CD14-positive monocyte (primary cell): ENCODE results near the gene FAF1. TPM values are rescaled to one million over a fixed set of nuclear protein-coding genes. Genes with fewer than 3 reads are reported as not detected.

Experiments used
- DNase-seq, 3 donors: peaks; one replicate each; pipeline ENCODE4 v3.0.0-alpha.2; 2011 to 2022
- H2AFZ ChIP-seq: 2 replicates; pipeline ENCODE4 v1.6.0; 2012; ENCODE audit warnings: mild to moderate bottlenecking, low read depth, low read length, inconsistent platforms; ENCODE audit not compliant: insufficient read depth, poor library complexity, severe bottlenecking
- H3K27ac ChIP-seq, 2 donors: 1 replicate in 1 of 2; 2 replicates in 1 of 2; pipeline ENCODE4 v1.5.1; 2012 to 2013; ENCODE audit warnings: low read length in 2 of 2, control low read depth in 1 of 2, inconsistent platforms in 1 of 2, low read depth in 1 of 2, mild to moderate bottlenecking in 1 of 2
- H3K27me3 ChIP-seq, 2 donors: one replicate each; pipeline versions ENCODE4 v1.6.0 to v1.6.1; 2011 to 2013; ENCODE audit warnings: low read length in 2 of 2; ENCODE audit not compliant: control insufficient read depth in 2 of 2, insufficient read depth in 2 of 2
- H3K36me3 ChIP-seq, 2 donors: replicated peaks in 1 of 2; 1 replicate in 1 of 2; 2 replicates in 1 of 2; pipeline versions ENCODE4 v1.5.1 to v1.6.1; 2012 to 2013; ENCODE audit warnings: low read length in 2 of 2, control low read depth in 1 of 2, inconsistent platforms in 1 of 2, mild to moderate bottlenecking in 1 of 2; ENCODE audit not compliant: insufficient read depth in 2 of 2, control insufficient read depth in 1 of 2
- H3K4me1 ChIP-seq, 2 donors: 1 replicate in 1 of 2; 2 replicates in 1 of 2; pipeline versions ENCODE4 v1.5.1 to v1.6.1; 2012 to 2013; ENCODE audit warnings: low read length in 2 of 2, control low read depth in 1 of 2, inconsistent platforms in 1 of 2, mild to moderate bottlenecking in 1 of 2, moderate library complexity in 1 of 2; ENCODE audit not compliant: insufficient read depth in 2 of 2, control insufficient read depth in 1 of 2
- H3K4me2 ChIP-seq: replicated peaks from 2 replicates; pipeline ENCODE3; 2012; ENCODE audit warnings: low read length, moderate library complexity, mild to moderate bottlenecking; ENCODE audit not compliant: poor library complexity, severe bottlenecking; ENCODE audit errors: extremely low read depth
- H3K4me3 ChIP-seq, 3 experiments: fragments of 200-600 bp in 1 of 3; sonication (generic) in 1 of 3; replicated peaks in 1 of 3; 1 replicate in 2 of 3; 2 replicates in 1 of 3; pipeline ENCODE4 v1.5.1; 2011 to 2013; ENCODE audit warnings: low read length in 3 of 3, mild to moderate bottlenecking in 3 of 3, control low read depth in 2 of 3, low read depth in 2 of 3, inconsistent platforms in 1 of 3, moderate library complexity in 1 of 3
- H3K79me2 ChIP-seq: 2 replicates; pipeline ENCODE4 v1.6.0; 2012; ENCODE audit warnings: mild to moderate bottlenecking, control low read depth, inconsistent platforms, low read length, moderate library complexity; ENCODE audit not compliant: insufficient read depth
- H3K9ac ChIP-seq: 2 replicates; pipeline ENCODE4 v1.6.0; 2017; ENCODE audit warnings: low read length, mild to moderate bottlenecking; ENCODE audit not compliant: insufficient read depth, poor library complexity, severe bottlenecking
- H3K9me3 ChIP-seq, 2 donors: replicated peaks in 1 of 2; 1 replicate in 1 of 2; 2 replicates in 1 of 2; pipeline versions ENCODE4 v1.5.1 to v1.6.1; 2012 to 2013; ENCODE audit warnings: low read length in 2 of 2, control low read depth in 1 of 2; ENCODE audit not compliant: control insufficient read depth in 1 of 2, insufficient read depth in 1 of 2
- H4K20me1 ChIP-seq: 2 replicates; pipeline ENCODE4 v1.6.0; 2012; ENCODE audit warnings: mild to moderate bottlenecking, low read length, control low read depth, moderate library complexity; ENCODE audit not compliant: insufficient read depth
- H3K27ac Mint-ChIP-seq, 7 donors: one replicate each; pipeline ENCODE4 v1.8.0; 2020; ENCODE audit warnings: mild to moderate bottlenecking in 7 of 7, mixed read lengths in 7 of 7, moderate library complexity in 6 of 7, inconsistent platforms in 2 of 7
- H3K27me3 Mint-ChIP-seq, 3 donors: one replicate each; pipeline ENCODE4 v1.8.0; 2021 to 2022; ENCODE audit warnings: low read depth in 3 of 3, mild to moderate bottlenecking in 3 of 3, mixed read lengths in 3 of 3, moderate library complexity in 3 of 3, inconsistent platforms in 1 of 3
- H3K36me3 Mint-ChIP-seq, 2 donors: one replicate each; pipeline ENCODE4 v1.8.0; 2020; ENCODE audit warnings: mixed read lengths in 2 of 2, inconsistent platforms in 1 of 2, mild to moderate bottlenecking in 1 of 2
- H3K4me1 Mint-ChIP-seq: one replicate; pipeline ENCODE4 v1.8.0; 2020; ENCODE audit warnings: mild to moderate bottlenecking, mixed read lengths
- H3K4me3 Mint-ChIP-seq, 2 donors: one replicate each; pipeline ENCODE4 v1.8.0; 2020; ENCODE audit warnings: mild to moderate bottlenecking in 2 of 2, mixed read lengths in 2 of 2, moderate library complexity in 1 of 2
- H3K9me3 Mint-ChIP-seq, 7 donors: one replicate each; pipeline ENCODE4 v1.8.0; 2020 to 2022; ENCODE audit warnings: mixed read lengths in 7 of 7, mild to moderate bottlenecking in 6 of 7, moderate library complexity in 6 of 7, inconsistent platforms in 2 of 7
- CTCF ChIP-seq: fragments of 200-600 bp; IDR thresholded peaks from one replicate; pipeline ENCODE4 v1.8.0; 2022; ENCODE audit warnings: antibody characterized with exemption, mild to moderate bottlenecking
- WGBS: methylation state at CpG from one replicate; pipeline ENCODE4 v1.1.5; 2013; ENCODE audit warnings: missing lambda C conversion rate; ENCODE audit not compliant: insufficient coverage; 5-methylcytosine and 5-hydroxymethylcytosine counted together
- intact Hi-C, 2 donors: fragments of 100-400 bp; cut with micrococcal nuclease; formaldehyde crosslinking; loops; one replicate each; pipeline versions ENCODE4 v1.15.0 to v1.15.1; 2023
- polyA plus RNA-seq, 3 donors: library from polyadenylated mRNA; depleted of rRNA in 1 of 3; unstranded in 2 of 3; stranded (reverse) in 1 of 3; fragments of 300-500 nt in 2 of 3; fragments of >200 nt in 1 of 3; fragmentation: Illumina TruSeq in 2 of 3; gene quantifications; 1 replicate in 2 of 3; 2 replicates in 1 of 3; pipeline ENCODE4 v1.2.3, GENCODE V29; 2012 to 2021

FAF1 gene
- polyA plus RNA-seq, 3 donors, result 11.4 to 29.6 (median 16.9) TPM

- H3K4me2 ChIP-seq, result no peak overlapping the region
- no peaks in the 10 kb centered on the region for H3K79me2 ChIP-seq
- no peak for TF ChIP-seq CTCF
- no peaks in the 10 kb centered on the region for H3K36me3 Mint-ChIP-seq
- peaks cover 8% of the 10 kb centered on the region for H3K4me1 Mint-ChIP-seq
- no peak overlapping the region for H3K4me3 Mint-ChIP-seq
- H3K4me3 ChIP-seq, result no peak overlapping the region
- peaks cover 5 to 6% of the 10 kb centered on the region in 2 donors for H3K4me1 ChIP-seq
- no peak overlapping the region for H3K27ac ChIP-seq
- no peak overlapping the region for H3K27ac Mint-ChIP-seq
- no peaks in the 10 kb centered on the region for H4K20me1 ChIP-seq
- whole genome bisulfite sequencing, result no CpG with 5 or more reads among the region's 4 CpGs
- peaks cover 0 to 10% (median 2%) of the 10 kb centered on the region in 7 donors for H3K9me3 Mint-ChIP-seq
- peaks cover 3 to 5% of the 10 kb centered on the region in 2 donors for H3K27me3 ChIP-seq
- no peak for DNase-seq
- H2AFZ ChIP-seq, result no peak overlapping the region
- H3K9ac ChIP-seq, result no peak overlapping the region
- H3K36me3 ChIP-seq, result no peaks in the 10 kb centered on the region
- peaks cover 14 to 26% (median 21%) of the 10 kb centered on the region in 3 donors for H3K27me3 Mint-ChIP-seq
- H3K9me3 ChIP-seq, result no peaks in the 10 kb centered on the region
- intact Hi-C loops, result no loop called here
Measured at GRCh38 chr1:50994997-50995396, 34.9 kb upstream of the FAF1 start.

GRCh38 chr1:50993645-50994044, 33.6 kb upstream of the FAF1 start:
- no peak overlapping the region for H3K27ac ChIP-seq
- Mint-ChIP-seq H3K27me3 (peaks cover 14 to 28% (median 23%) of the 10 kb centered on the region in 3 donors), H3K4me3 (no peak overlapping the region), H3K4me1 (peaks cover 1% of the 10 kb centered on the region), H3K36me3 (no peaks in the 10 kb centered on the region), H3K9me3 (peaks cover 0 to 2% (median 2%) of the 10 kb centered on the region in 7 donors), H3K27ac (no peak overlapping the region)
- no peaks in the 10 kb centered on the region for H3K4me1 ChIP-seq
- TF ChIP-seq CTCF, result no peak
- WGBS, result no CpG with 5 or more reads among the region's 3 CpGs
- intact Hi-C loops, result no loop called here
- DNase-seq, result no peak
- peaks cover 3 to 6% of the 10 kb centered on the region in 2 donors for H3K27me3 ChIP-seq
- H3K36me3 ChIP-seq, result no peaks in the 10 kb centered on the region
- H3K4me2 ChIP-seq, result no peak overlapping the region
- no peaks in the 10 kb centered on the region for H3K9me3 ChIP-seq
- no peak overlapping the region for H3K9ac ChIP-seq
- H4K20me1 ChIP-seq, result no peaks in the 10 kb centered on the region
- no peak overlapping the region for H3K4me3 ChIP-seq
- H2AFZ ChIP-seq, result no peak overlapping the region
- no peaks in the 10 kb centered on the region for H3K79me2 ChIP-seq
